Stomach (tissue), 9 donors: ENCODE data around the gene C6orf89. TPM values are rescaled to one million over a fixed set of nuclear protein-coding genes. Genes with fewer than 3 reads are reported as not detected.

Experiments
- DNase-seq, 2 donors: peaks; one replicate each; pipeline versions ENCODE4 v3.0.0 to v3.0.0-alpha.2; 2013 to 2019
- H3K27ac ChIP-seq, 5 donors: fragments of 200-600 bp in 4 of 5; sonication (generic) in 4 of 5; one replicate each; pipeline ENCODE4 v1.5.1; 2013 to 2019; ENCODE audit warnings: mild to moderate bottlenecking in 1 of 5, moderate library complexity in 1 of 5
- H3K27me3 ChIP-seq, 3 donors: fragments of 200-600 bp; sonication (generic); one replicate each; pipeline ENCODE4 v1.5.1; 2017 to 2019; ENCODE audit warnings: mixed run types in 1 of 3
- H3K36me3 ChIP-seq, 4 donors: fragments of 200-600 bp; sonication (generic); 1 replicate in 3 of 4; 2 replicates in 1 of 4; pipeline ENCODE4 v1.5.1; 2016 to 2019
- H3K4me1 ChIP-seq, 4 donors: fragments of 200-600 bp; sonication (generic); one replicate each; pipeline ENCODE4 v1.5.1; 2016 to 2019
- H3K4me3 ChIP-seq, 4 donors: fragments of 200-600 bp; sonication (generic) in 3 of 4; one replicate each; pipeline ENCODE4 v1.5.1; 2016 to 2019; ENCODE audit warnings: mild to moderate bottlenecking in 1 of 4
- H3K9me3 ChIP-seq, 4 donors: fragments of 200-600 bp; sonication (generic); one replicate each; pipeline ENCODE4 v1.5.1; 2016 to 2019
- CTCF ChIP-seq, 7 experiments: fragments of 450-650 bp in 4 of 7; fragments of 200-600 bp in 3 of 7; sonication (generic) in 3 of 7; IDR thresholded peaks; one replicate each; pipeline ENCODE4 v1.5.1; 2016 to 2019; ENCODE audit warnings: antibody characterized with exemption in 7 of 7, control low read depth in 2 of 7, mild to moderate bottlenecking in 1 of 7
- EP300 ChIP-seq: sonication (generic); formaldehyde crosslinking; IDR thresholded peaks from one replicate; pipeline ENCODE4 v1.6.1; 2017; ENCODE audit warnings: antibody characterized with exemption
- POLR2A ChIP-seq, 4 donors: fragments of 450-650 bp; IDR thresholded peaks; one replicate each; pipeline ENCODE4 v1.6.1; 2016; ENCODE audit warnings: antibody characterized with exemption in 4 of 4, control low read depth in 2 of 4, mild to moderate bottlenecking in 1 of 4, moderate library complexity in 1 of 4
- POLR2AphosphoS5 ChIP-seq, 3 donors: sonication (generic); formaldehyde crosslinking; IDR thresholded peaks; one replicate each; pipeline ENCODE4 v1.6.1; 2016; ENCODE audit warnings: antibody characterized with exemption in 3 of 3
- WGBS, 5 donors: extraction: QIAGEN DNeasy Blood & Tissue Kit in 3 of 5; methylation state at CpG; one replicate each; pipeline versions ENCODE4 v1.1.5 to v1.1.7; 2013 to 2018; 5-methylcytosine and 5-hydroxymethylcytosine counted together
- intact Hi-C: fragments of 100-400 bp; cut with DNase I; formaldehyde crosslinking; loops from one replicate; pipeline ENCODE4 v1.15.1; 2023; ENCODE audit warnings: low total_unique reads
- polyA plus RNA-seq, 3 donors: library from polyadenylated mRNA; stranded (reverse); fragments of 200-250 nt; gene quantifications; one replicate each; pipeline ENCODE4 v1.2.3, GENCODE V29; 2013
- total RNA-seq, 5 donors: library from RNA; depleted of rRNA; stranded (reverse); fragments of >200 nt; gene quantifications; one replicate each; pipeline versions ENCODE4 v1.1.0 to v1.2.3, GENCODE V29; 2014 to 2016
- donor health status: healthy with polysubstance abuse.
- donor health status: Bipolar disorder and iron deficiency.
- donor health status: healthy.

C6orf89 gene
- total and polyA plus RNA-seq, 8 donors = 7.0 to 47.2 (median 25.1) TPM

- no peak for DNase-seq
- no peaks in the 10 kb centered on the region for H3K9me3 ChIP-seq
- TF ChIP-seq POLR2A (IDR thresholded peaks at IDR 0.05) (no peak), POLR2AphosphoS5 (IDR thresholded peaks at IDR 0.05) (no peak), CTCF (IDR thresholded peaks at IDR 0.05) (no peak), EP300 (no peak)
- H3K36me3 ChIP-seq = peaks cover 6 to 22% (median 17%) of the 10 kb centered on the region in 4 donors
- peak overlapping the region in 1 of 5 donors; percentile 21 for H3K27ac ChIP-seq
- whole genome bisulfite sequencing, 5 donors = 79 to 83% (median 81%) methylated on average over 10 of the region's 10 CpGs
- H3K27me3 ChIP-seq = no peaks in the 10 kb centered on the region
- intact Hi-C loops = no loop called here
- H3K4me1 ChIP-seq = peaks cover 9 to 30% (median 19%) of the 10 kb centered on the region in 4 donors
- H3K4me3 ChIP-seq = no peak overlapping the region
These were observed 43.4 kb downstream of the C6orf89 start for GRCh38 chr6:36929152-36929551.

- Histone ChIP-seq H3K27ac (peak overlapping the region in 1 of 5 donors; percentile 11), H3K27me3 (no peaks in the 10 kb centered on the region), H3K9me3 (no peaks in the 10 kb centered on the region), H3K4me3 (no peak overlapping the region), H3K36me3 (peaks cover 6 to 17% (median 12%) of the 10 kb centered on the region in 4 donors), H3K4me1 (peaks cover 9 to 30% (median 19%) of the 10 kb centered on the region in 4 donors)
- 31 to 41% (median 32%) methylated on average over 5 of the region's 5 CpGs for WGBS, 5 donors
- intact Hi-C loops = no loop called here
- TF ChIP-seq POLR2A (IDR thresholded peaks at IDR 0.05) (no peak), CTCF (IDR thresholded peaks at IDR 0.05) (no peak), EP300 (no peak), POLR2AphosphoS5 (IDR thresholded peaks at IDR 0.05) (no peak)
- no peak for DNase-seq
These were observed 43.9 kb downstream of the C6orf89 start for GRCh38 chr6:36929607-36930006.

- Histone ChIP-seq H3K4me3 (no peak overlapping the region), H3K4me1 (peaks cover 9 to 30% (median 19%) of the 10 kb centered on the region in 4 donors), H3K27ac (peak overlapping the region in 1 of 5 donors; percentile 11), H3K27me3 (no peaks in the 10 kb centered on the region), H3K36me3 (peaks cover 3 to 8% (median 5%) of the 10 kb centered on the region in 4 donors), H3K9me3 (no peaks in the 10 kb centered on the region)
- WGBS, 5 donors = 89 to 96% (median 93%) methylated on average over 4 of the region's 4 CpGs
- intact Hi-C loops = no loop called here
- DNase-seq = no peak
- TF ChIP-seq POLR2A (IDR thresholded peaks at IDR 0.05) = no peak
- no peak for TF ChIP-seq CTCF (IDR thresholded peaks at IDR 0.05)
- TF ChIP-seq POLR2AphosphoS5 (IDR thresholded peaks at IDR 0.05) = no peak
- TF ChIP-seq EP300 = no peak
These were observed 44.7 kb downstream of the C6orf89 start for GRCh38 chr6:36930483-36930882.

GRCh38 chr6:36933102-36933501 lies 47.4 kb downstream of the C6orf89 start:
- no peaks in the 10 kb centered on the region for H3K27me3 ChIP-seq
- no peak for TF ChIP-seq EP300
- TF ChIP-seq POLR2A (IDR thresholded peaks at IDR 0.05) = no peak
- no peak for TF ChIP-seq CTCF (IDR thresholded peaks at IDR 0.05)
- no peak for TF ChIP-seq POLR2AphosphoS5 (IDR thresholded peaks at IDR 0.05)
- 81 to 95% (median 93%) methylated on average over 2 of the region's 2 CpGs for WGBS, 5 donors
- no peak overlapping the region for H3K27ac ChIP-seq
- DNase-seq = no peak
- no peak overlapping the region for H3K4me3 ChIP-seq
- no peaks in the 10 kb centered on the region for H3K36me3 ChIP-seq
- intact Hi-C loops = no loop called here
- H3K9me3 ChIP-seq = no peaks in the 10 kb centered on the region
- H3K4me1 ChIP-seq = peaks cover 0 to 14% (median 8%) of the 10 kb centered on the region in 4 donors
